Cardiac muscle cell (in vitro differentiated cells and primary cell): Measurements from ENCODE around the gene FBXL19. TPM values are rescaled to one million over a fixed set of nuclear protein-coding genes. Genes with fewer than 3 reads are reported as not detected.
"Not testable (repeated sequence)": the region's sequence is repeated elsewhere in the genome, so short reads cannot be mapped to it uniquely, and the experiment has no call there.

Experiments used
- DNase-seq, 2 donors: peaks; one replicate each; pipeline versions ENCODE4 v3.0.0 to v3.0.0-alpha.2; 2010 to 2017; ENCODE audit warnings: low read depth in 1 of 2, low spot score in 1 of 2
- H3K27ac ChIP-seq: fragments of 200-600 bp; sonication (generic); 2 replicates; pipeline ENCODE4 v1.5.1; 2016
- H3K27me3 ChIP-seq: fragments of 200-600 bp; sonication (generic); 2 replicates; pipeline ENCODE4 v1.6.0; 2016; ENCODE audit warnings: control low read depth
- H3K36me3 ChIP-seq: fragments of 200-600 bp; sonication (generic); 2 replicates; pipeline ENCODE4 v1.5.1; 2016; ENCODE audit warnings: control low read depth
- H3K4me1 ChIP-seq: fragments of 200-600 bp; sonication (generic); 2 replicates; pipeline ENCODE4 v1.8.1; 2017; ENCODE audit warnings: low read depth, mild to moderate bottlenecking, mixed run types
- H3K4me3 ChIP-seq: fragments of 200-600 bp; sonication (generic); 2 replicates; pipeline ENCODE4 v1.5.1; 2016; ENCODE audit warnings: mild to moderate bottlenecking
- H3K9me3 ChIP-seq: fragments of 200-600 bp; sonication (generic); 2 replicates; pipeline ENCODE4 v1.5.1; 2017; ENCODE audit warnings: low read depth, mild to moderate bottlenecking, control low read depth
- polyA plus RNA-seq: library from polyadenylated mRNA; unstranded; fragments of >200 nt; fragmentation: Nextera tagmentation; extraction: Ambion mirVana; gene quantifications from 2 replicates; pipeline ENCODE4 v1.2.1, GENCODE V29; 2016
- total RNA-seq: library from RNA; depleted of rRNA; stranded (reverse); fragments of >200 nt; gene quantifications from 2 replicates; pipeline ENCODE4 v1.2.3, GENCODE V29; 2016
- TF ChIP-seq, protein P1 (sequence below): IDR thresholded peaks from 2 replicates; pipeline ENCODE4 v1.5.1; 2012; ENCODE audit warnings: low read depth, mild to moderate bottlenecking, low read length

The FBXL19 gene
- total and polyA plus RNA-seq, 2 experiments from 2014 or later: 4.0 to 60.0 TPM

DNA sequence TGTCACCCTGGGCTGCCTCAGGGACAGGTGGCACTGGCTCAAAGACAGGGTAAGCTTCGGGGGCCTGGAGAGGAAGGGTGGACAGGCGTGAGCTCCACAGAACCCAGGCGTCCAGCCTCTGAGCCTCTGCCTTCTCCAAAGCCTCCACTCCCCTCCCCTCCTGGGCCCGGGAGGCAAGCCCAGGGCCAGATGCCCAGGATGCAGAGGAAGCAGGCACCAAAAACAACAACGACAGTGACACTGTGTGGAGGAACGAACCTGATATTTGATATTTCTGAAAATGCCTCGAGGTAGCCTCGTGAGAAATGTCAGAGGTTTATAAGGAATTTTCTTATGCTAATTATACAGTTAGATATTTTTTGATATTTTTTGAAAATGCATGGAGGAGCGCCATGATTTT lies 35.4 kb upstream of the FBXL19 start:
- no peaks in the 10 kb centered on the region for H3K9me3 ChIP-seq
- H3K4me1 ChIP-seq: peaks cover 4% of the 10 kb centered on the region
- no peaks in the 10 kb centered on the region for H3K27me3 ChIP-seq
- peaks cover 11% of the 10 kb centered on the region for H3K36me3 ChIP-seq
- no peak overlapping the region for H3K4me3 ChIP-seq
- no peak for DNase-seq
- TF ChIP-seq, protein P1, sequence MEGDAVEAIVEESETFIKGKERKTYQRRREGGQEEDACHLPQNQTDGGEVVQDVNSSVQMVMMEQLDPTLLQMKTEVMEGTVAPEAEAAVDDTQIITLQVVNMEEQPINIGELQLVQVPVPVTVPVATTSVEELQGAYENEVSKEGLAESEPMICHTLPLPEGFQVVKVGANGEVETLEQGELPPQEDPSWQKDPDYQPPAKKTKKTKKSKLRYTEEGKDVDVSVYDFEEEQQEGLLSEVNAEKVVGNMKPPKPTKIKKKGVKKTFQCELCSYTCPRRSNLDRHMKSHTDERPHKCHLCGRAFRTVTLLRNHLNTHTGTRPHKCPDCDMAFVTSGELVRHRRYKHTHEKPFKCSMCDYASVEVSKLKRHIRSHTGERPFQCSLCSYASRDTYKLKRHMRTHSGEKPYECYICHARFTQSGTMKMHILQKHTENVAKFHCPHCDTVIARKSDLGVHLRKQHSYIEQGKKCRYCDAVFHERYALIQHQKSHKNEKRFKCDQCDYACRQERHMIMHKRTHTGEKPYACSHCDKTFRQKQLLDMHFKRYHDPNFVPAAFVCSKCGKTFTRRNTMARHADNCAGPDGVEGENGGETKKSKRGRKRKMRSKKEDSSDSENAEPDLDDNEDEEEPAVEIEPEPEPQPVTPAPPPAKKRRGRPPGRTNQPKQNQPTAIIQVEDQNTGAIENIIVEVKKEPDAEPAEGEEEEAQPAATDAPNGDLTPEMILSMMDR: no peak
- H3K27ac ChIP-seq: no peak overlapping the region

DNA sequence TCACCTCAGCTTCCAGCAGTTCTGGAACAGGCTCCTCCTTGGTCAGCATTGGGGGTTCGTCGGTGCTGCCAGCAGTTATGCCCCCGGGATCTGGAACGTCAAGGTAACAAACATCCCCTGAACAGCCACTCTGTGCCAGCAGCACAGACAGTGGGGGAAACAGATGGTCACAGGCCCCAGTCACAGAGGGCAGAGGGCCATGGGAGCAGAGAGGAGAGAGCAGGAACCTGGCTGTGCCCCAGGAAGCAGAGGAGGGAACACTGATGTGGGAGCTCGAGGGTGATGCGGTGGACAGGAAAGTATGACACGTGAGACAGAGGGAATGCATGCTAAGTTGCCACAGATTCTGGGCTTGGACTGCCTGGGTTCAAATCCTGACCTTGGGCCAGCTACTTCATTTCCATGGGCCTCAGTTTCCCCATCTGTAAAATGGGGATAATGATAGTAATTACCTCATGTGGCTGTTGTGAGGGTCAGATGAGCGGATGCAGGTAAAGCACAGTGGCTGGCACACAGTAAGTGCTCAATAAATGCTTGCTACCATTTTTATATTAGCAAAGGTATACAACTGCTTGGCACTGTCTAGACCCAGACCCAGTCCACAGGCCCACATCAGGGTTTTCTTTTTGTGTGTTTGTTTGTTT lies 34.4 kb upstream of the FBXL19 start:
- H3K27ac ChIP-seq: no peak overlapping the region
- no peaks in the 10 kb centered on the region for H3K9me3 ChIP-seq
- peaks cover 11% of the 10 kb centered on the region for H3K36me3 ChIP-seq
- H3K4me3 ChIP-seq: no peak overlapping the region
- no peaks in the 10 kb centered on the region for H3K27me3 ChIP-seq
- TF ChIP-seq, protein P1: no peak
- no peak for DNase-seq
- H3K4me1 ChIP-seq: peaks cover 7% of the 10 kb centered on the region

DNA sequence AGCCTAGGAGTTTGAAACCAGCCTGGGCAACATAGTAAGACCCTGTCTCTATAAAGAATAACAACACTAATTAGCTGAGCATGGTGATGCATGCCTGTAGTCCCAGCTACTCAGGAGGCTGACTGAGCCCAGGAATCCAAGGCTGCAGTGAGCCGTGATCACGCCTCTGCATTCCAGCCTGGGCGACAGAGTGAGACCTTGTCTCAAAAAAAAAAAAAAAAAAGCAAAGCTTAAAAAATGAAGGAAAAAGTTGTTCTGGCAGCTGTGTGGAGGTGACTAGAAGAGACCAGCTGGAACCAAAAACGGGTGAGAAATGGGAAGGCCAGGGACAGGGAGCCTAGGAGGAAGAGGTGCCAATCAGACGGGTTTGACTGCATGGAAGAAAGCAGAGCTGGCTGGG lies 33.7 kb upstream of the FBXL19 start:
- H3K36me3 ChIP-seq: peaks cover 11% of the 10 kb centered on the region
- no peak overlapping the region for H3K4me3 ChIP-seq
- DNase-seq: no peak
- peaks cover 12% of the 10 kb centered on the region for H3K4me1 ChIP-seq
- no peaks in the 10 kb centered on the region for H3K27me3 ChIP-seq
- TF ChIP-seq, protein P1: no peak
- H3K27ac ChIP-seq: no peak overlapping the region
- H3K9me3 ChIP-seq: no peaks in the 10 kb centered on the region

DNA sequence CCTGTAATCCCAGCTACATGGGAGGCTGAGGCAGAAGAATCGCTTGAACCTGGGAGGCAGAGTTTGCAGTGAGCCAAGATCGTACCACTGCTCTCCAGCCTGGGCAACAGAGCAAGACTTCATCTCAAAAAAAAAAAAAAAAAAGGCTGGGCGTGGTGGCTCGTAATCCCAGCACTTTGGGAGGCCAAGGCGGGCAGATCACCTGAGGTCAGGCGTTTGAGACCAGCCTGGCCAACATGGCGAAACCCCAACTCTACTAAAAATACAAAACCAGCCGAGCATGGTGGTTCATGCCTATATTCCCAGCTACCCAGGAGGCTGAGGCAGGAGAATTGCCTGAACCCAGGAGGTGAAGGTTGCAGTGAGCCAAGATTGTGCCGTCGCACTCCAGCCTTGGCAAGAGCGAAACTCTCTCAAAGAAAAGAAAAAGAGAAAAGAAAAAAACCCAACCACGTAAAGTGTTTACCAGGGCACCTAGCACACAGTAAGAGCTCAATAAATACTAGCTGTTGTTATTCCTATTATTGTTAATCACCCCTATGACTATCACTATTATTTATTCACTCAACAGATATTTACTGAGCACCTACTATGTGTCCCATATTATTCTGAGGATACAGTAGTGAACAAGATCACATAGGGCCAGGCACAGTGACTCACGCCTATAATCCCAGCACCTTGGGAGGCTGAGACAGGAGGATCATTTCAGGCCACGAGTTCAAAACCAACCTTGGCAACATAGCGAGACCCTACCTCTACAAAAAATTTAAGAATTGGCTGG lies 32.1 kb upstream of the FBXL19 start:
- not testable (repeated sequence) for H3K27me3 ChIP-seq, DNase-seq, H3K27ac ChIP-seq, H3K9me3 ChIP-seq, H3K4me3 ChIP-seq
- peaks cover 11% of the 10 kb centered on the region for H3K36me3 ChIP-seq
- peaks cover 19% of the 10 kb centered on the region for H3K4me1 ChIP-seq

DNA sequence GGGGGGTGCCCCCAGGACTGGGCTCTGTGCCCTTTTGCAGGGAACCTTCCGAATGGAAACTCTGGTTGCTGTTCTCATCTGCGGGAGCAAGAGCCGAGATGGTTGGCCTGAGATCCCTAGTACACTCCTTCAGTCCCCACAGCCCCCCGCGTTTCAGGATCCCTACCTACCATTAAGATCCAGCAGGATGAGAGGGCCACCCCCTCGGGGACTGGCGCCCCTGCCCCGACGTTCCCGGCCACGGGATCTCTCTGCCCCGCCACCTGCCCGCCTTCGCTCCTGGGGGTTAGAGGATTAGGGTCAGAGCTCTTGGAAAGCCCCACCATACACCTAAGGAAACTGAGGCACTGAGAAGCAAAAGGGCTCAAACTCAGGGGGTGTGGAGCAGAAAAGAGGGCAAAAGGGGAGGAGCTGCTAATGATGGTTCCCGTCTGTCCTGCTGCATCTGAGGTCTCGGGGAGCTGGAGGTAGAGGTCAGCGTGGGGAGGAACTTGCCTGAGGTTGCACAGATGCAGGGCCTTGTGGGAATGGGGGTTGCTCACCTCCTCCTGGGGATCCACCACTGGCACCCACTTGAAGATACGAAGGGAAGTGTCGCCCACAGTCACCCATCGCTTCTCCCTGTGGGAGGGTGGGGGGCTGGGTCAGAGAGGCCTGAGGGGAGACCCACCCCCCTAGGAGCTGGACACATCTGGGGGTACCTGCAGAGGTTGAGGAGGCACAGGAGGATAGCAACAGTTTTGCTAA lies 30.5 kb upstream of the FBXL19 start:
- no peaks in the 10 kb centered on the region for H3K9me3 ChIP-seq
- peak overlapping the region; percentile 83 for H3K4me3 ChIP-seq
- H3K27ac ChIP-seq: peak overlapping the region; percentile 76
- TF ChIP-seq, protein P1: no peak
- H3K27me3 ChIP-seq: no peaks in the 10 kb centered on the region
- H3K4me1 ChIP-seq: peaks cover 19% of the 10 kb centered on the region
- DNase-seq: no peak
- peaks cover 8% of the 10 kb centered on the region for H3K36me3 ChIP-seq

DNA sequence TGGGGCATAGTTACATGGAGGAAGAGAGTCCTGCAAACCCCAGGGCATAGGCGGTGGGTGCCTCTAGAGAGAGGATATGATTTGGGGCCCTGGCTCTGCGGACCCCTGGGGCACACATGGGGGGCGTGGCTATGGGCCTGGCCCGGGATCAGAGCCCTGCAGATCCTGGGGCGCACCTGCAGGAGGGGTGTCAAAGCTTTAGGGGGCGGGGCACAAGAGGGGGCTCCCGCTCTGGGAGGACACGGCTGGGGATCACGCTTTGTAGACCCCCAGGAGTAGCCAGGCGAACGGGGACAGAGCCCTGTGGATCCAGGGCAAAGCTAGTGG lies 30.0 kb upstream of the FBXL19 start:
- DNase-seq: no peak
- TF ChIP-seq, protein P1: no peak
- Histone ChIP-seq H3K27ac (peak overlapping the region; percentile 76), H3K36me3 (peaks cover 8% of the 10 kb centered on the region), H3K27me3 (no peaks in the 10 kb centered on the region), H3K4me3 (peak overlapping the region; percentile 83), H3K4me1 (peaks cover 19% of the 10 kb centered on the region), H3K9me3 (no peaks in the 10 kb centered on the region)
